Activated CD4-positive, CD25-positive, alpha-beta regulatory T cell (primary cell): ENCODE results near the gene BICD1.
"Not testable (repeated sequence)": the region's sequence is repeated elsewhere in the genome, so short reads cannot be mapped to it uniquely, and the experiment has no call there.

Source experiments
- DNase-seq, 4 experiments: peaks; one replicate each; lab custom pipeline; 2025; lab: John Stamatoyannopoulos, UW

The BICD1 gene

GRCh38 chr12:32196250-32197198, 89.9 kb downstream of the BICD1 start:
- DNase-seq = no peak

GRCh38 chr12:32197421-32197820, 90.8 kb downstream of the BICD1 start:
- no peak for DNase-seq

- DNase-seq = no peak
Measured at GRCh38 chr12:32198555-32198954, 91.9 kb downstream of the BICD1 start.

- DNase-seq = no peak
Measured at GRCh38 chr12:32201096-32201495, 94.4 kb downstream of the BICD1 start.

- DNase-seq = no peak
Measured at GRCh38 chr12:32201976-32202375, 95.3 kb downstream of the BICD1 start.

- DNase-seq = no peak
Measured at GRCh38 chr12:32205731-32206130, 99.1 kb downstream of the BICD1 start.

- DNase-seq = no peak
Measured at GRCh38 chr12:32208355-32208754, 101.7 kb downstream of the BICD1 start.

- no peak for DNase-seq
Measured at GRCh38 chr12:32211066-32211899, 104.6 kb downstream of the BICD1 start.

GRCh38 chr12:32211900-32212156, 105.2 kb downstream of the BICD1 start:
- DNase-seq = no peak

- no peak for DNase-seq
Measured at GRCh38 chr12:32214723-32215122, 108.1 kb downstream of the BICD1 start.

GRCh38 chr12:32217354-32218310, 111.0 kb downstream of the BICD1 start:
- DNase-seq = no peak

- no peak for DNase-seq
Measured at GRCh38 chr12:32223941-32224340, 117.3 kb downstream of the BICD1 start.

GRCh38 chr12:32226768-32227167, 120.1 kb downstream of the BICD1 start:
- no peak for DNase-seq

- no peak for DNase-seq
Measured at GRCh38 chr12:32229971-32230612, 123.4 kb downstream of the BICD1 start.

GRCh38 chr12:32230613-32230993, 124.0 kb downstream of the BICD1 start:
- DNase-seq = no peak

- not testable (repeated sequence) for DNase-seq
Measured at GRCh38 chr12:32231361-32231760, 124.7 kb downstream of the BICD1 start.

GRCh38 chr12:32233568-32233967, 126.9 kb downstream of the BICD1 start:
- DNase-seq = no peak

GRCh38 chr12:32235251-32235650, 128.6 kb downstream of the BICD1 start:
- DNase-seq = no peak

GRCh38 chr12:32240162-32240561, 133.5 kb downstream of the BICD1 start:
- no peak for DNase-seq

GRCh38 chr12:32240831-32241230, 134.2 kb downstream of the BICD1 start:
- no peak for DNase-seq

GRCh38 chr12:32242641-32243040, 136.0 kb downstream of the BICD1 start:
- no peak for DNase-seq
